SK-N-SH (cell line): ENCODE measurements around the gene DAB2. TPM values are rescaled to one million over a fixed set of nuclear protein-coding genes. Genes with fewer than 3 reads are reported as not detected.

Experiments
- CTCF ChIA-PET: fragments of 300-600, 350-600 bp; formaldehyde crosslinking; extraction: SDS; loops from one replicate; lab custom pipeline; 2021; lab: Yijun Ruan, JAX
- POLR2A ChIA-PET: fragments of 350-600 bp; sonication (Branson Sonifier 250); formaldehyde crosslinking; extraction: SDS; loops from one replicate; lab custom pipeline; 2020; ENCODE audit warnings: antibody characterized with exemption, inconsistent platforms; lab: Yijun Ruan, JAX
- DNase-seq: peaks from one replicate; pipeline ENCODE4 v3.0.0; 2012
- H2AFZ ChIP-seq: fragments of 200-600 bp; sonication (generic); 2 replicates; pipeline ENCODE4 v1.8.1; 2016; ENCODE audit warnings: antibody characterized with exemption, mild to moderate bottlenecking, low read depth
- H3F3A ChIP-seq: fragments of 200-600 bp; sonication (generic); replicated peaks from 2 replicates; pipeline ENCODE3; 2016; ENCODE audit warnings: antibody characterized with exemption, mild to moderate bottlenecking; ENCODE audit not compliant: insufficient read depth
- H3K27ac ChIP-seq, 2 experiments: fragments of 200-500 bp in 1 of 2; fragments of 200-600 bp in 1 of 2; sonication (Bioruptor generic) in 1 of 2; sonication (generic), shearing (Covaris generic) in 1 of 2; 2 replicates each; pipeline versions ENCODE4 v1.5.1 to v1.6.1; 2014 to 2016; ENCODE audit warnings: low read depth in 2 of 2, inconsistent platforms in 1 of 2, low read length in 1 of 2, mild to moderate bottlenecking in 1 of 2, mixed read lengths in 1 of 2
- H3K27me3 ChIP-seq: fragments of 200-600 bp; sonication (generic), shearing (Covaris generic); 2 replicates; pipeline ENCODE4 v1.6.1; 2016; ENCODE audit warnings: mixed run types; ENCODE audit not compliant: insufficient read depth
- H3K36me3 ChIP-seq, 2 experiments: fragments of 200-500 bp in 1 of 2; fragments of 200-600 bp in 1 of 2; sonication (Bioruptor generic) in 1 of 2; sonication (generic) in 1 of 2; replicated peaks in 1 of 2; 2 replicates each; pipeline versions ENCODE3 to v1.5.1; 2014 to 2016; ENCODE audit warnings: low read length in 1 of 2, mild to moderate bottlenecking in 1 of 2; ENCODE audit not compliant: insufficient read depth in 2 of 2, control insufficient read depth in 1 of 2
- H3K4me1 ChIP-seq, 2 experiments: fragments of 200-500 bp in 1 of 2; fragments of 200-600 bp in 1 of 2; sonication (Bioruptor generic) in 1 of 2; sonication (generic), shearing (Covaris generic) in 1 of 2; 2 replicates each; pipeline versions ENCODE4 v1.5.1 to v1.6.1; 2014 to 2016; ENCODE audit warnings: low read depth in 1 of 2, low read length in 1 of 2, mixed run types in 1 of 2; ENCODE audit not compliant: insufficient read depth in 2 of 2, control insufficient read depth in 1 of 2
- H3K4me2 ChIP-seq: fragments of 200-600 bp; sonication (generic), shearing (Covaris generic); 2 replicates; pipeline ENCODE4 v1.6.1; 2017; ENCODE audit warnings: mixed run types
- H3K4me3 ChIP-seq, 2 experiments: fragments of 200-500 bp in 1 of 2; fragments of 200-600 bp in 1 of 2; sonication (Bioruptor generic) in 1 of 2; sonication (generic), shearing (Covaris generic) in 1 of 2; 2 replicates each; pipeline versions ENCODE4 v1.5.1 to v1.8.1; 2014 to 2016; ENCODE audit warnings: low read depth in 2 of 2, inconsistent platforms in 1 of 2, low read length in 1 of 2, mild to moderate bottlenecking in 1 of 2, mixed read lengths in 1 of 2, moderate library complexity in 1 of 2
- H3K79me2 ChIP-seq: fragments of 200-600 bp; sonication (generic); 2 replicates; pipeline ENCODE4 v1.8.1; 2017; ENCODE audit warnings: mild to moderate bottlenecking; ENCODE audit not compliant: insufficient read depth
- H3K9ac ChIP-seq: fragments of 200-600 bp; sonication (generic); 2 replicates; pipeline ENCODE4 v1.6.1; 2017; ENCODE audit warnings: mixed run types
- H3K9me2 ChIP-seq: fragments of 200-600 bp; sonication (generic); 2 replicates; pipeline ENCODE4 v1.6.1; 2017; ENCODE audit warnings: mixed run types
- H3K9me3 ChIP-seq: fragments of 200-600 bp; sonication (generic); 2 replicates; pipeline ENCODE4 v1.6.1; 2017; ENCODE audit warnings: mixed run types, mild to moderate bottlenecking, moderate library complexity
- H4K20me1 ChIP-seq: fragments of 200-600 bp; sonication (generic); 2 replicates; pipeline ENCODE4 v1.6.1; 2017; ENCODE audit warnings: mild to moderate bottlenecking, mixed run types; ENCODE audit not compliant: insufficient read depth
- EP300 ChIP-seq, 2 experiments: IDR thresholded peaks; 2 replicates each; pipeline versions ENCODE4 v1.4.0 to v1.6.1; 2012; ENCODE audit warnings: borderline replicate concordance in 1 of 2, low read depth in 1 of 2, low read length in 1 of 2
- MAX ChIP-seq: IDR thresholded peaks from 2 replicates; pipeline ENCODE4 v1.4.0; 2012; ENCODE audit warnings: low read depth
- POLR2AphosphoS5 ChIP-seq: IDR thresholded peaks from 2 replicates; pipeline ENCODE4 v1.6.1; 2012; ENCODE audit warnings: low read depth, low read length
- TCF12 ChIP-seq: IDR thresholded peaks from 2 replicates; pipeline ENCODE4 v1.4.0; 2012
- USF2 ChIP-seq: fragments of 150-350 bp; IDR thresholded peaks from 2 replicates; pipeline ENCODE4 v1.6.1; 2017; ENCODE audit warnings: antibody characterized with exemption, low read length, low read depth, borderline replicate concordance
- YY1 ChIP-seq: IDR thresholded peaks from 2 replicates; pipeline ENCODE4 v1.4.0; 2012; ENCODE audit warnings: low read depth, mild to moderate bottlenecking
- WGBS: methylation state at CpG from one replicate; pipeline ENCODE4 v1.1.6; 2017; ENCODE audit warnings: low lambda C conversion rate; 5-methylcytosine and 5-hydroxymethylcytosine counted together
- polyA plus RNA-seq, 3 experiments: library from polyadenylated mRNA; depleted of rRNA; stranded (reverse); fragments of >200 nt; gene quantifications; 2 replicates each; pipeline ENCODE4 v1.2.3, GENCODE V29; 2012
- TF ChIP-seq, protein P1 (sequence below): IDR thresholded peaks from 2 replicates; pipeline ENCODE4 v1.4.0; 2012; ENCODE audit warnings: low read depth, borderline replicate concordance
- TF ChIP-seq, protein P2 (sequence below): IDR thresholded peaks from 2 replicates; pipeline ENCODE4 v1.6.1; 2012; ENCODE audit warnings: mild to moderate bottlenecking, low read depth, low read length, moderate library complexity

DAB2 gene
- polyA plus RNA-seq, 1 of the 3 experiments (the other 2 are of a cell fraction): 23.7 TPM

DNA sequence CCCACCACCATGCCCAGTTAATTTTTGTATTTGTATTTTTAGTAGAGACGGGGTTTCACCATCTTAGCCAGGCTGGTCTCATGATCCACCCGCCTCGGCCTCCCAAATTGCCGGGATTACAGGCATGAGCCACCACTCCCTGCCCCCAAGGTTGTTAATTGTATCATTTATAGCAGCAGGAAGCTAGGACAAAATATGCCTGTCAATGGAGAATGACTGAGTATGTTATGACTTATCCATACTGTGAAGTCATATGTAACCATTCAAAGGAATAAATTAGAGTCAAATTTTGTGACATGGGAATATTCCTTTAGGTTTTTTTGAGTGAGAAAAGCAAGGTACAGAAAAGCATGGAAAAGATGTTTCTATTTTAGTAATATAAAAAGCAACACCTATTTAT is 3.9 kb upstream of the DAB2 start:
- no peak overlapping the region for H3K27ac ChIP-seq
- no peak for DNase-seq
- no peaks in the 10 kb centered on the region for H4K20me1 ChIP-seq
- H3K9me3 ChIP-seq: no peaks in the 10 kb centered on the region
- TF ChIP-seq, protein P1, sequence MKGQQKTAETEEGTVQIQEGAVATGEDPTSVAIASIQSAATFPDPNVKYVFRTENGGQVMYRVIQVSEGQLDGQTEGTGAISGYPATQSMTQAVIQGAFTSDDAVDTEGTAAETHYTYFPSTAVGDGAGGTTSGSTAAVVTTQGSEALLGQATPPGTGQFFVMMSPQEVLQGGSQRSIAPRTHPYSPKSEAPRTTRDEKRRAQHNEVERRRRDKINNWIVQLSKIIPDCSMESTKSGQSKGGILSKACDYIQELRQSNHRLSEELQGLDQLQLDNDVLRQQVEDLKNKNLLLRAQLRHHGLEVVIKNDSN: no peak
- H3K27me3 ChIP-seq: peaks cover 18% of the 10 kb centered on the region; the same call in 1 of the 2 replicates
- no peak overlapping the region for H3K9ac ChIP-seq
- peaks cover 8% of the 10 kb centered on the region for H3F3A ChIP-seq
- CTCF ChIA-PET: no interaction called here
- peaks cover 2 to 4% of the 10 kb centered on the region in 2 experiments for H3K4me1 ChIP-seq
- no peak overlapping the region for H3K4me2 ChIP-seq
- no peaks in the 10 kb centered on the region for H3K36me3 ChIP-seq
- peaks cover 9% of the 10 kb centered on the region for H3K79me2 ChIP-seq
- POLR2A ChIA-PET: no interaction called here
- no peak overlapping the region for H2AFZ ChIP-seq
- no peak overlapping the region for H3K4me3 ChIP-seq
- H3K9me2 ChIP-seq: no peaks in the 10 kb centered on the region
- WGBS: 26% methylated on average over 4 of the region's 4 CpGs

DNA sequence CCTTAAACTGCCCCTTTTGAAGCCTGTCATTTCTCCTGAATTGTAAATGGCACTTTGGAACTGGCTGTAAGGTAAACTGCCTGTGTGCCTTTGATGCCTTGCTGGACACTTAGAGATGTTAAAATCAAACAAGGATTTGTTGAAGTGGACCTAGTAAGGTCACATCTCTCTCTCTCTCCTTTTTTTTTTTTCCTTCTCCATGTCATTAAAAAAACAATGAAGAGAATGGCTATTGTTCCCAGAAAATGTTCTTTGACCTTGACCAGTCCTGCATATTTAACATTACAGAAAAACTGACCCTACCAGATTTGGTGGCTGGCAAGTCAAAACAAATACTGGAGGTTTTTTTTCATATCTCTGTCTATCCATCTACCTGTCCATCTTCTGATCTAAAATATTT is 2.9 kb upstream of the DAB2 start:
- no peak overlapping the region for H3K9ac ChIP-seq
- H4K20me1 ChIP-seq: no peaks in the 10 kb centered on the region; the same call in 1 of the 2 replicates
- POLR2A ChIA-PET: no interaction called here
- peaks cover 8% of the 10 kb centered on the region for H3F3A ChIP-seq
- H3K27ac ChIP-seq: peak overlapping the region; percentile 72 to 76; a peak in 2 of 4 replicates
- no peak overlapping the region; the same call in 1 of the 2 replicates for H3K4me2 ChIP-seq
- H3K36me3 ChIP-seq: no peaks in the 10 kb centered on the region
- H3K27me3 ChIP-seq: peaks cover 16% of the 10 kb centered on the region; the same call in 1 of the 2 replicates
- H2AFZ ChIP-seq: peak overlapping the region; percentile 38; the same call in 1 of the 2 replicates
- no peak for TF ChIP-seq USF2
- no peak for TF ChIP-seq EP300 (IDR thresholded peaks at IDR 0.05; ENCODE audit: borderline replicate concordance in 1 of 2, low read depth in 1 of 2, low read length in 1 of 2)
- TF ChIP-seq TCF12: no peak
- TF ChIP-seq, protein P2, sequence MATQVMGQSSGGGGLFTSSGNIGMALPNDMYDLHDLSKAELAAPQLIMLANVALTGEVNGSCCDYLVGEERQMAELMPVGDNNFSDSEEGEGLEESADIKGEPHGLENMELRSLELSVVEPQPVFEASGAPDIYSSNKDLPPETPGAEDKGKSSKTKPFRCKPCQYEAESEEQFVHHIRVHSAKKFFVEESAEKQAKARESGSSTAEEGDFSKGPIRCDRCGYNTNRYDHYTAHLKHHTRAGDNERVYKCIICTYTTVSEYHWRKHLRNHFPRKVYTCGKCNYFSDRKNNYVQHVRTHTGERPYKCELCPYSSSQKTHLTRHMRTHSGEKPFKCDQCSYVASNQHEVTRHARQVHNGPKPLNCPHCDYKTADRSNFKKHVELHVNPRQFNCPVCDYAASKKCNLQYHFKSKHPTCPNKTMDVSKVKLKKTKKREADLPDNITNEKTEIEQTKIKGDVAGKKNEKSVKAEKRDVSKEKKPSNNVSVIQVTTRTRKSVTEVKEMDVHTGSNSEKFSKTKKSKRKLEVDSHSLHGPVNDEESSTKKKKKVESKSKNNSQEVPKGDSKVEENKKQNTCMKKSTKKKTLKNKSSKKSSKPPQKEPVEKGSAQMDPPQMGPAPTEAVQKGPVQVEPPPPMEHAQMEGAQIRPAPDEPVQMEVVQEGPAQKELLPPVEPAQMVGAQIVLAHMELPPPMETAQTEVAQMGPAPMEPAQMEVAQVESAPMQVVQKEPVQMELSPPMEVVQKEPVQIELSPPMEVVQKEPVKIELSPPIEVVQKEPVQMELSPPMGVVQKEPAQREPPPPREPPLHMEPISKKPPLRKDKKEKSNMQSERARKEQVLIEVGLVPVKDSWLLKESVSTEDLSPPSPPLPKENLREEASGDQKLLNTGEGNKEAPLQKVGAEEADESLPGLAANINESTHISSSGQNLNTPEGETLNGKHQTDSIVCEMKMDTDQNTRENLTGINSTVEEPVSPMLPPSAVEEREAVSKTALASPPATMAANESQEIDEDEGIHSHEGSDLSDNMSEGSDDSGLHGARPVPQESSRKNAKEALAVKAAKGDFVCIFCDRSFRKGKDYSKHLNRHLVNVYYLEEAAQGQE: no peak
- no peak for TF ChIP-seq YY1
- no peak for TF ChIP-seq POLR2AphosphoS5
- no peak for TF ChIP-seq MAX
- TF ChIP-seq, all 33 proteins: peak for 0
- DNase-seq: no peak
- CTCF ChIA-PET: no interaction called here
- peaks cover 19% of the 10 kb centered on the region for H3K79me2 ChIP-seq
- H3K4me3 ChIP-seq: no peak overlapping the region
- no peaks in the 10 kb centered on the region for H3K9me2 ChIP-seq
- peaks cover 2 to 4% of the 10 kb centered on the region in 2 experiments for H3K4me1 ChIP-seq
- no peaks in the 10 kb centered on the region for H3K9me3 ChIP-seq
